PC-9 (cell line): Measurements from ENCODE around the gene COL23A1. TPM values are rescaled to one million over a fixed set of nuclear protein-coding genes. Genes with fewer than 3 reads are reported as not detected.

Source experiments
- BruUV-seq: library from RNA; stranded (reverse); fragments of 400-500 nt; replicated peaks from 2 replicates; lab custom pipeline; 2021; lab: Mats Ljungman, UMichigan
- CTCF ChIA-PET: fragments of 300-600 bp; sonication (Branson Sonifier 250); formaldehyde crosslinking; loops from one replicate; lab custom pipeline; 2022; ENCODE audit warnings: antibody characterized with exemption; lab: Charles Lee
- POLR2A ChIA-PET: fragments of 300-600 bp; sonication (Branson Sonifier 250); formaldehyde crosslinking; loops from one replicate; lab custom pipeline; 2022; ENCODE audit warnings: antibody characterized with exemption; ENCODE audit not compliant: unreplicated experiment; lab: Charles Lee
- DNase-seq, 2 experiments: peaks; one replicate each; pipeline versions ENCODE4 v3.0.0 to v3.0.0-alpha.2; 2015 to 2022; ENCODE audit warnings: mixed read lengths in 1 of 2
- H2AFZ ChIP-seq: fragments of 200-600 bp; sonication (generic); 2 replicates; pipeline ENCODE4 v1.8.1; 2017; ENCODE audit warnings: antibody characterized with exemption
- H3F3A ChIP-seq: fragments of 200-600 bp; sonication (generic); 2 replicates; pipeline ENCODE4 v1.8.1; 2017; ENCODE audit warnings: antibody characterized with exemption, mild to moderate bottlenecking, low read depth; ENCODE audit not compliant: insufficient read depth
- H3K27ac ChIP-seq: fragments of 200-600 bp; sonication (generic); 2 replicates; pipeline ENCODE4 v1.6.1; 2016; ENCODE audit warnings: mixed run types
- H3K27me3 ChIP-seq: fragments of 200-600 bp; sonication (generic); 2 replicates; pipeline ENCODE4 v1.6.1; 2016; ENCODE audit warnings: low read depth, mixed run types; ENCODE audit not compliant: insufficient read depth
- H3K36me3 ChIP-seq: fragments of 200-600 bp; sonication (generic); 2 replicates; pipeline ENCODE4 v1.6.1; 2016; ENCODE audit warnings: low read depth, mixed run types
- H3K4me1 ChIP-seq: fragments of 200-600 bp; sonication (generic); replicated peaks from 2 replicates; pipeline ENCODE4 v1.6.1; 2016; ENCODE audit warnings: mixed run types; ENCODE audit not compliant: insufficient read depth
- H3K4me2 ChIP-seq: fragments of 200-600 bp; sonication (generic); 2 replicates; pipeline ENCODE4 v1.6.1; 2017; ENCODE audit warnings: mixed run types
- H3K4me3 ChIP-seq: fragments of 200-600 bp; sonication (generic); 2 replicates; pipeline ENCODE4 v1.6.1; 2016; ENCODE audit warnings: mixed run types
- H3K79me2 ChIP-seq: fragments of 200-600 bp; sonication (generic); 2 replicates; pipeline ENCODE4 v1.6.1; 2017; ENCODE audit warnings: low read depth, mixed run types
- H3K9me2 ChIP-seq: fragments of 200-600 bp; sonication (generic); 2 replicates; pipeline ENCODE4 v1.8.1; 2017; ENCODE audit warnings: mild to moderate bottlenecking; ENCODE audit not compliant: insufficient read depth
- H3K9me3 ChIP-seq: fragments of 200-600 bp; sonication (generic); 2 replicates; pipeline ENCODE4 v1.8.1; 2016; ENCODE audit warnings: low read depth; ENCODE audit not compliant: insufficient read depth
- H4K20me1 ChIP-seq: fragments of 200-600 bp; sonication (generic); 2 replicates; pipeline ENCODE4 v1.8.1; 2017; ENCODE audit not compliant: insufficient read depth
- CTCF ChIP-seq: fragments of 200-600 bp; sonication (generic); conservative IDR thresholded peaks from 2 replicates; pipeline ENCODE4 v1.6.1; 2017; ENCODE audit warnings: mixed run types, antibody characterized with exemption, mild to moderate bottlenecking, moderate library complexity
- EZH2 ChIP-seq: fragments of 200-600 bp; sonication (generic); IDR thresholded peaks from 2 replicates; pipeline ENCODE4 v1.8.0; 2017; ENCODE audit warnings: antibody characterized with exemption, low read depth
- intact Hi-C: fragments of 100-400 bp; cut with micrococcal nuclease; formaldehyde crosslinking; loops from one replicate; pipeline ENCODE4 v1.10.0; 2022; ENCODE audit not compliant: unreplicated experiment
- total RNA-seq: library from RNA; stranded (reverse); gene quantifications from 2 replicates; pipeline ENCODE4 v1.2.3, GENCODE V29; 2021

COL23A1 gene
- total RNA-seq, 1 experiment from 2014 or later, result not detected

- ChIA-PET POLR2A (no interaction called here), CTCF (no interaction called here)
- intact Hi-C loops, result no loop called here
- no peaks in the 10 kb centered on the region for H3K79me2 ChIP-seq
- H3K4me2 ChIP-seq, result no peak overlapping the region
- no peaks in the 10 kb centered on the region for H4K20me1 ChIP-seq
- peaks cover 10% of the 10 kb centered on the region for H3K4me1 ChIP-seq
- no peak overlapping the region for H3K27ac ChIP-seq
- H3K4me3 ChIP-seq, result no peak overlapping the region
- H2AFZ ChIP-seq, result no peak overlapping the region
- TF ChIP-seq EZH2 (no peak), CTCF (peak; percentile 55; the same call in 1 of the 2 replicates)
- H3K9me3 ChIP-seq, result no peaks in the 10 kb centered on the region
- BruUV-seq, result no TSS peak
- H3K27me3 ChIP-seq, result peaks cover 17% of the 10 kb centered on the region
- H3F3A ChIP-seq, result peaks cover 12% of the 10 kb centered on the region; the same call in 1 of the 2 replicates
- no peaks in the 10 kb centered on the region for H3K36me3 ChIP-seq
- H3K9me2 ChIP-seq, result no peaks in the 10 kb centered on the region
- no peak for DNase-seq
Measured at GRCh38 chr5:178196986-178197385, 393.2 kb downstream of the COL23A1 start.

GRCh38 chr5:178196281-178196812 is 393.8 kb downstream of the COL23A1 start:
- no peak for TF ChIP-seq CTCF
- no peak for TF ChIP-seq EZH2
- ChIA-PET POLR2A (no interaction called here), CTCF (no interaction called here)
- Histone ChIP-seq H3K4me1 (peaks cover 6% of the 10 kb centered on the region; the same call in 1 of the 2 replicates), H3K4me3 (no peak overlapping the region), H3K9me2 (no peaks in the 10 kb centered on the region), H2AFZ (no peak overlapping the region), H3K9me3 (no peaks in the 10 kb centered on the region), H3K27ac (no peak overlapping the region), H3K36me3 (no peaks in the 10 kb centered on the region), H3K27me3 (peaks cover 17% of the 10 kb centered on the region), H3K4me2 (no peak overlapping the region), H3K79me2 (no peaks in the 10 kb centered on the region), H4K20me1 (no peaks in the 10 kb centered on the region), H3F3A (peaks cover 9% of the 10 kb centered on the region; the same call in 1 of the 2 replicates)
- intact Hi-C loops, result no loop called here
- no TSS peak for BruUV-seq
- DNase-seq, result no peak

GRCh38 chr5:178194026-178194425 is 396.2 kb downstream of the COL23A1 start:
- POLR2A ChIA-PET, result no interaction called here

More at GRCh38 chr5:178194026-178194425, 396.2 kb downstream of the COL23A1 start:
- Histone ChIP-seq H3K36me3 (no peaks in the 10 kb centered on the region), H3K27ac (no peak overlapping the region), H3K4me1 (peaks cover 6% of the 10 kb centered on the region; the same call in 1 of the 2 replicates), H3K4me2 (no peak overlapping the region), H3K9me2 (no peaks in the 10 kb centered on the region), H2AFZ (no peak overlapping the region), H3K79me2 (no peaks in the 10 kb centered on the region), H3F3A (peaks cover 8% of the 10 kb centered on the region; the same call in 1 of the 2 replicates), H4K20me1 (no peaks in the 10 kb centered on the region), H3K9me3 (no peaks in the 10 kb centered on the region), H3K27me3 (peaks cover 17% of the 10 kb centered on the region), H3K4me3 (no peak overlapping the region)
- intact Hi-C loops, result no loop called here
- BruUV-seq, result no TSS peak
- CTCF ChIA-PET, result no interaction called here
- DNase-seq, result no peak
- TF ChIP-seq EZH2 (no peak), CTCF (no peak)
